OCI-LY7 (cell line): ENCODE results near the gene ZNF512.

ENCODE experiments used
- EZH2phosphoT487 ChIP-seq: fragments of 200-600 bp; sonication (generic); IDR thresholded peaks from 2 replicates; pipeline ENCODE4 v1.6.1; 2018; ENCODE audit warnings: low read depth, borderline replicate concordance, mild to moderate bottlenecking, mixed run types, antibody characterized with exemption, low read length, moderate library complexity, mixed read lengths
- TF ChIP-seq, protein P1 (sequence below): fragments of 200-600 bp; sonication (generic); conservative IDR thresholded peaks from 2 replicates; pipeline ENCODE4 v1.5.1; 2014; ENCODE audit warnings: mild to moderate bottlenecking, antibody characterized with exemption, low read length, moderate library complexity, mixed read lengths

DNA sequence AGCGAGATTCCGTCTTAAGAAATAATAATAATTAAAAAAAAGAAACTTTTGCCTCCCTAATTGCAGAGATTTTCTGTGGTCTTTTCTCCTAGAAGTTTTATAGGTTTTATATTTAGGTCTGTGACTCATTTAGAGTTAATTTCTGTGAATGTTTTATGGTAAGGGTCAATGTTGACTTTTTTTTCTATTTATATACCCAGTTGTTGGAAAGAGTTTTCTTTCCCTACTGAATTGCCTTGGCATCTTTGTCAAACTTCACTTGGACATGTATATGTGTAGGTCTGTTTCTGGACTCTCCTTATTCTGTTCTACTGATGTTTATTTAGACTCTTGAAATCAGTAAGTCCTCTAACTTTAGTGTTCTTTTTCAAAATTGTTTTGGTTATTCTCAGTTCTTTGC is 5.5 kb downstream of the ZNF512 start:
- TF ChIP-seq, protein P1, sequence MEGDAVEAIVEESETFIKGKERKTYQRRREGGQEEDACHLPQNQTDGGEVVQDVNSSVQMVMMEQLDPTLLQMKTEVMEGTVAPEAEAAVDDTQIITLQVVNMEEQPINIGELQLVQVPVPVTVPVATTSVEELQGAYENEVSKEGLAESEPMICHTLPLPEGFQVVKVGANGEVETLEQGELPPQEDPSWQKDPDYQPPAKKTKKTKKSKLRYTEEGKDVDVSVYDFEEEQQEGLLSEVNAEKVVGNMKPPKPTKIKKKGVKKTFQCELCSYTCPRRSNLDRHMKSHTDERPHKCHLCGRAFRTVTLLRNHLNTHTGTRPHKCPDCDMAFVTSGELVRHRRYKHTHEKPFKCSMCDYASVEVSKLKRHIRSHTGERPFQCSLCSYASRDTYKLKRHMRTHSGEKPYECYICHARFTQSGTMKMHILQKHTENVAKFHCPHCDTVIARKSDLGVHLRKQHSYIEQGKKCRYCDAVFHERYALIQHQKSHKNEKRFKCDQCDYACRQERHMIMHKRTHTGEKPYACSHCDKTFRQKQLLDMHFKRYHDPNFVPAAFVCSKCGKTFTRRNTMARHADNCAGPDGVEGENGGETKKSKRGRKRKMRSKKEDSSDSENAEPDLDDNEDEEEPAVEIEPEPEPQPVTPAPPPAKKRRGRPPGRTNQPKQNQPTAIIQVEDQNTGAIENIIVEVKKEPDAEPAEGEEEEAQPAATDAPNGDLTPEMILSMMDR, result no peak
- TF ChIP-seq EZH2phosphoT487, result no peak
